HFF-Myc (cell line): Measurements from ENCODE around the gene ODC1.

ENCODE experiments used
- DNase-seq: peaks from one replicate; pipeline ENCODE4 v3.0.0-alpha.2; 2011; ENCODE audit warnings: low read depth; ENCODE audit errors: extremely low read depth
- H3K4me3 ChIP-seq: replicated peaks from 2 replicates; pipeline ENCODE4 v1.5.1; 2011; ENCODE audit warnings: low read depth, mild to moderate bottlenecking, control low read depth, low read length
- TF ChIP-seq, protein P1 (sequence below): IDR thresholded peaks from 2 replicates; pipeline ENCODE4 v1.5.1; 2012; ENCODE audit warnings: mild to moderate bottlenecking, low read depth, low read length, control low read depth; ENCODE audit errors: missing control alignments

ODC1 gene

DNA sequence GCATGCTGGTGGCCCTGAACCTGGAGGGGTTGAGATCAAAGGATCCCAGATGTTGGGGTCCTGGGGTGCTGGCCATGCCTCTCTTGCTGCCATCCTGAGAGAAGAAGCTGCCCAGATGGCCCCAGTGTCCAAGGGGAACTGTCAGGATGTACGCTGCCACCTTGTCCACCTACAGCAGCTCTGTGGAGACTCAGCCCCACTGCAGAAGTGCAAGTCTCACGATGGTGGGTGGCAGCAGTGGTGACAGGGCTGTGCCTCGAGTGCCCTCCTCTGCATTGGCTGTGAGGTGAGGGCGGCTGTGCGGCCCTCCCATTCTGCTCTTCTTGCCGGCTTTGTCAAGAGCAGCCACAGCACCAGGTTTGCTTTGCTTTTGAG, 24.7 kb downstream of the ODC1 start:
- TF ChIP-seq, protein P1, sequence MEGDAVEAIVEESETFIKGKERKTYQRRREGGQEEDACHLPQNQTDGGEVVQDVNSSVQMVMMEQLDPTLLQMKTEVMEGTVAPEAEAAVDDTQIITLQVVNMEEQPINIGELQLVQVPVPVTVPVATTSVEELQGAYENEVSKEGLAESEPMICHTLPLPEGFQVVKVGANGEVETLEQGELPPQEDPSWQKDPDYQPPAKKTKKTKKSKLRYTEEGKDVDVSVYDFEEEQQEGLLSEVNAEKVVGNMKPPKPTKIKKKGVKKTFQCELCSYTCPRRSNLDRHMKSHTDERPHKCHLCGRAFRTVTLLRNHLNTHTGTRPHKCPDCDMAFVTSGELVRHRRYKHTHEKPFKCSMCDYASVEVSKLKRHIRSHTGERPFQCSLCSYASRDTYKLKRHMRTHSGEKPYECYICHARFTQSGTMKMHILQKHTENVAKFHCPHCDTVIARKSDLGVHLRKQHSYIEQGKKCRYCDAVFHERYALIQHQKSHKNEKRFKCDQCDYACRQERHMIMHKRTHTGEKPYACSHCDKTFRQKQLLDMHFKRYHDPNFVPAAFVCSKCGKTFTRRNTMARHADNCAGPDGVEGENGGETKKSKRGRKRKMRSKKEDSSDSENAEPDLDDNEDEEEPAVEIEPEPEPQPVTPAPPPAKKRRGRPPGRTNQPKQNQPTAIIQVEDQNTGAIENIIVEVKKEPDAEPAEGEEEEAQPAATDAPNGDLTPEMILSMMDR, result no peak
- no peak for DNase-seq
- no peak overlapping the region for H3K4me3 ChIP-seq

DNA sequence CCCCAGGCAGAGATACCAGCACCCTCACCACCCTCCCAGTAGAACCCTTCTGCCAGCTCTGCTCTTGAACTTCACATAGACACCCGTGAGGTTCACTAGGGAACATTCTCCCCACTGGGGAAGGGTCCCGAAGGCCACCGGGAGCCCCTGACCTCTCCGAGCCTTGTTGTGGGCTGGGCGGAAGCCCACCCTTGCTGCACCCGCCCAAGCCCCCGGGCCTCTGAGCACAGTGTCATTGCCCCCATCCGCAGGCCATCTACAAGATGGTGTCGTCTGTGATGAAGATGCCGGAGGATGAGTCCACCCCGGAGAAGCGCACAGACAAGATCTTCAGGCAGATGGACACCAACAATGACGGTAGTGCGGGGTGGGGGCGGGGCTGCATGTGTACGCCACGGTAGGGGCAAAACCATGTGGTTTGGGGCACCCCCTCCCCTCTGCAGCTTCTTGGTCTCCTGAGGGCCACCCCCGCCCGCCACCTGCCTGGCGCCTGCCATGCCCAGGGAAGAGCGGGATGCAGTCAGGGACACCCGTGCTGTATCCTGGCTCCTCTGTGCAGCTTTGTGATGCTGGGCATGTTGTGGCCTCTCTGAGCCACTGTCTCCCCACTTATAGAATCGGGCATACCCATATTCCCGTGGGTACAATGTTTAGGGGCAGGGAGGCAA, 25.3 kb downstream of the ODC1 start:
- H3K4me3 ChIP-seq, result no peak overlapping the region
- no peak for DNase-seq
- TF ChIP-seq, protein P1, result no peak

DNA sequence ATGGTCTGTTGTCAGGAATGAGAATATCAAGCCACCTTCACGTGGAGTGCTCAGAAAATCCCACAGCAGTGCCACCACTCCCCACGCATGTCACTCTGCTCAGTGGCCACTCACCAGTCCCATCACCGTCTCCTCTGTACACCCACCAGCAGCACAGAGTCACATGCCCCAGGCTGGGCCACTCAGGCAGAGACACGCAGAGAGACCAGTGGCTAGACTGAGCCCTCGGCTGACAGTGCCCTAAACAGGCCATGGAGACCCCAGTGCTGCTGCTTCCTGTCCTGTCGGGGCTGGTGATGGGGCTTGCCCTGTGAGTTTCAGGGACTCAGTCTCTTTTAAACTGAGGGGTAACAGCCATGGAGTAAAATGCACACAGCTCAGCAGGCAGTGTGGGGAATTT, 25.9 kb downstream of the ODC1 start:
- no peak for DNase-seq
- TF ChIP-seq, protein P1, result no peak

DNA sequence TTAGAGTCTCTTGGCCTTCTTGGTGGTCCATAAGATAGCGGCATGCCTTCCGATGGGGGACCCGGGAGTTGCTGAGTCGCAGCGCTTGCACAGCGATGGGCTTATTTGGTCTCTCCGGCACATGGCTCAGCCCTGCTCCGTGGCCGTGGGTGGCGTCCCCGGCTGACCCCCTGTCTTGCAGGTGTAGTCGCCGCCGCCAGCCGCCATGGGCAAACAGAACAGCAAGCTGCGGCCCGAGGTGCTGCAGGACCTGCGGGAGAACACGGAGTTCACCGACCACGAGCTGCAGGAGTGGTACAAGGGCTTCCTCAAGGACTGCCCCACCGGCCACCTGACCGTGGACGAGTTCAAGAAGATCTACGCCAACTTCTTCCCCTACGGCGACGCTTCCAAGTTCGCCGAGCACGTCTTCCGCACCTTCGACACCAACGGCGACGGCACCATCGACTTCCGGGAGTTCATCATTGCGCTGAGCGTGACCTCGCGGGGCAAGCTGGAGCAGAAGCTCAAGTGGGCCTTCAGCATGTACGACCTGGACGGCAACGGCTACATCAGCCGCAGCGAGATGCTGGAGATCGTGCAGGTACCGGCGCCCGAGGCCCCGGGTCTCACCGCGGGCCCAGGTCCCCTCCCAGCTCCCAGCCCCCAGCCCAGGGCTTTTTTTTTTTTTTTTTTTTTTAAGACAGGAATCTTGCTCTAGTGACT, 28.4 kb downstream of the ODC1 start:
- no peak for DNase-seq
- TF ChIP-seq, protein P1, result no peak
- no peak overlapping the region for H3K4me3 ChIP-seq

More for the DNA sequence above, 25.9 kb downstream of the ODC1 start:
- H3K4me3 ChIP-seq, result no peak overlapping the region

DNA sequence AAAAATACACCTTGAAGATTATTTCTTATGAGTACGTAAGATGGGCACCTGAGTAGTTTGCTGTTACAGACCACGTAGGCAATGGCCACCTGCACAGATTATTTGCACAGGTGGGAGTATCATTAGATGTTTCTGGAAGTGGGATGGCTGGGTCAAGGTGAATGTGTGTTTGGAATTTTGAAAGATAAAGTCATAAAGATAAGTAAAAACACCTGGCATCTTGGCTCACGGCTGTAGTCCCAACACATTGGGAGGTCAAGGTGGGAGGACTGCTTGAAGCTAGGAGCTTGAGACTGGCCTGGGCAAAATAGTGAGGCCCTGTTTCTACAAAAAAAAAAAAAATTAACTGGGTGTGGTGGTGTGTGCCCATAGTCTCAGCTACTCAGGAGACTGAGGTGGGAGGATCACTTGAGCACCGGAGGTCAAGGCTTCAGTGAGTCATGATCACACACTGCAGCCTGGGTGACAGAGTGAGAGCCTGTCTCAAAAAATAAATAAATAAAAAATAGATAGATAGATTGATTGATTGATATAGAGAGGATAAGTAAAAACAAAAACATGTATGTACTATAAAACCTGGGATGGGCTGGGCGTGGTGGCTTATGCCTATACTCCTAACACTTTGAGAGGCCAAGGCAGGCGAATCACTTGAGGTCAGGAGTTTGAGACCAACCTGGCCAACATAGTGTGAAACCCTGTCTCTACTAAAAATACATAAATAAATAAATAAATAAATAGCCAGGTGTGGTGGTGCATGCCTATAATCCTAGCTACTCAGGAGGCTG, 30.4 kb downstream of the ODC1 start:
- TF ChIP-seq, protein P1, result no peak
- DNase-seq, result no peak
- H3K4me3 ChIP-seq, result no peak overlapping the region

DNA sequence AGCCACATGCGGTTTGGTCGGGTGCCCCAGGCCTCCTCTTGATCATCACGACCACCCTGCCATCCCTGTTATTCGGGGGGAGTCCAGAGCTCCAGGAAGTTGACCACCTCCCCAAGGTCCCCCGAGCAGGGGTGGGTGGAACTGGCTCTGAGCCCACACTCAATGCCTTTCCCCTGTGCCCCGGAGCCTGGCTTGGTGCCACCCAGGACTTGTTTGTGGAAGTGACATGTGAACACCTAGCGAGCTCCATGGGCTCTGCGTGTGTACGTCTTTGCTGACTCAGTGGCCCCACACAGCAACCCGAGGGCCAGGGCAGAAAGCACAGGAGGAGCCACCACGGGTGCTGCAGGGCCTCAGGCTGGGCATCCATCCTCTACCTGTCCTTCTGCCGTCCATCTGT, 32.5 kb downstream of the ODC1 start:
- DNase-seq, result no peak
- TF ChIP-seq, protein P1, result no peak
- no peak overlapping the region for H3K4me3 ChIP-seq
